BE2C (cell line): Measurements from ENCODE around the gene TDG.
"Not testable (repeated sequence)": the region's sequence is repeated elsewhere in the genome, so short reads cannot be mapped to it uniquely, and the experiment has no call there.

ENCODE experiments used
- DNase-seq: peaks from one replicate; pipeline ENCODE4 v3.0.0-alpha.2; 2020
- H3K27me3 ChIP-seq: fragments of 250-450 bp; sonication (Bioruptor Pico); 2 replicates; pipeline ENCODE4 v1.5.1; 2020; ENCODE audit warnings: mild to moderate bottlenecking
- H3K36me3 ChIP-seq: fragments of 250-450 bp; sonication (Bioruptor Pico); 2 replicates; pipeline ENCODE4 v1.5.1; 2020; ENCODE audit warnings: mild to moderate bottlenecking
- H3K4me1 ChIP-seq: fragments of 250-450 bp; sonication (Bioruptor Pico); 2 replicates; pipeline ENCODE4 v1.5.1; 2020
- H3K4me3 ChIP-seq: 2 replicates; pipeline ENCODE4 v1.5.1; 2011; ENCODE audit warnings: low read depth, low read length
- H3K9me3 ChIP-seq: fragments of 250-450 bp; sonication (Bioruptor Pico); 2 replicates; pipeline ENCODE4 v1.5.1; 2020
- TF ChIP-seq, protein P1 (sequence below): IDR thresholded peaks from 2 replicates; pipeline ENCODE4 v1.5.1; 2012; ENCODE audit warnings: mild to moderate bottlenecking, low read depth, low read length

Gene TDG

GRCh38 chr12:104003596-104003995, 37.9 kb downstream of the TDG start:
- Histone ChIP-seq H3K27me3 (peaks cover 5% of the 10 kb centered on the region; the same call in 1 of the 2 replicates), H3K4me1 (no peaks in the 10 kb centered on the region), H3K9me3 (no peaks in the 10 kb centered on the region), H3K4me3 (no peak overlapping the region), H3K36me3 (no peaks in the 10 kb centered on the region)
- no peak for DNase-seq
- TF ChIP-seq, protein P1, sequence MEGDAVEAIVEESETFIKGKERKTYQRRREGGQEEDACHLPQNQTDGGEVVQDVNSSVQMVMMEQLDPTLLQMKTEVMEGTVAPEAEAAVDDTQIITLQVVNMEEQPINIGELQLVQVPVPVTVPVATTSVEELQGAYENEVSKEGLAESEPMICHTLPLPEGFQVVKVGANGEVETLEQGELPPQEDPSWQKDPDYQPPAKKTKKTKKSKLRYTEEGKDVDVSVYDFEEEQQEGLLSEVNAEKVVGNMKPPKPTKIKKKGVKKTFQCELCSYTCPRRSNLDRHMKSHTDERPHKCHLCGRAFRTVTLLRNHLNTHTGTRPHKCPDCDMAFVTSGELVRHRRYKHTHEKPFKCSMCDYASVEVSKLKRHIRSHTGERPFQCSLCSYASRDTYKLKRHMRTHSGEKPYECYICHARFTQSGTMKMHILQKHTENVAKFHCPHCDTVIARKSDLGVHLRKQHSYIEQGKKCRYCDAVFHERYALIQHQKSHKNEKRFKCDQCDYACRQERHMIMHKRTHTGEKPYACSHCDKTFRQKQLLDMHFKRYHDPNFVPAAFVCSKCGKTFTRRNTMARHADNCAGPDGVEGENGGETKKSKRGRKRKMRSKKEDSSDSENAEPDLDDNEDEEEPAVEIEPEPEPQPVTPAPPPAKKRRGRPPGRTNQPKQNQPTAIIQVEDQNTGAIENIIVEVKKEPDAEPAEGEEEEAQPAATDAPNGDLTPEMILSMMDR: no peak

DNA sequence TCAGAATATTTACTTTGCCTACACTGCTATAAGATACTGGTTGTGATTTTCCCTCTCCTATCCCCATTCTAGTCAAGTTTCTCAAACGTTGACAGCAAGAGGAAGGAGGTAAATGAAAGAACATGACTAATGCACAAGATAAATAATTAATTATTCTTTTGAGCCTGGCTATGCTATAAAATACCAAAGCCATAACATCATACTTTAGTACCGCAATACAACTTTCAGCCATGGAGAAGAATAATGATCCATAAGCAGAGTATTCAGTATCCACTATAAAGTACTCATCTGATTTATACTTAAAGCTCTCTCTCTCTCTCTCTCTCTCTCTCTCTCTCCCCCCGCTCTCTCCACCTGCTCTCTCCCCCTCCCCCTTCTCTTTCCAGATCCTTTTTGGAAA, 41.3 kb downstream of the TDG start:
- H3K27me3 ChIP-seq: peaks cover 5% of the 10 kb centered on the region; the same call in 1 of the 2 replicates
- H3K4me3 ChIP-seq: no peak overlapping the region
- DNase-seq: no peak
- H3K4me1 ChIP-seq: no peaks in the 10 kb centered on the region
- no peaks in the 10 kb centered on the region for H3K9me3 ChIP-seq
- TF ChIP-seq, protein P1: no peak
- H3K36me3 ChIP-seq: no peaks in the 10 kb centered on the region

DNA sequence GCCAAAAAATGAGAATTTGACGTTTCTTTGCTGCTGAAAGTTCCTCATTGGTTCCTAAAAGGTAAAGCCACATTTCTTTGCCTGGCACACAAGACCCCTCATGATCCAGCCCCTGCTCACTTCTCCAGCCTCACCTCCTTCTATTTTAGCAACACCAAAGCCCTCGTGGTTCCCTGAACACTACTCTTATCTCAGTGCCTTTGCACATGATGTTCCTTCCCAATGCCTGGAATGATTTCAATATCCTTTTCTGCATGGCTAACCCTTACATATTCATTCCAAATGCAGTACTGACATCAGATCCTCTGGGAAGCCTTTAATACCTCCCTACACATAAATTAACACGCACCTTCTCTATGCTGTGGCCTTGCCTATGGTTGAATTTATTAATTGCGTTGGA, 44.4 kb downstream of the TDG start:
- no peaks in the 10 kb centered on the region for H3K9me3 ChIP-seq
- no peaks in the 10 kb centered on the region for H3K27me3 ChIP-seq
- TF ChIP-seq, protein P1: no peak
- no peaks in the 10 kb centered on the region for H3K4me1 ChIP-seq
- DNase-seq: no peak
- H3K4me3 ChIP-seq: no peak overlapping the region
- no peaks in the 10 kb centered on the region for H3K36me3 ChIP-seq

GRCh38 chr12:104010606-104011169, 45.0 kb downstream of the TDG start:
- DNase-seq: no peak
- TF ChIP-seq, protein P1: no peak
- Histone ChIP-seq H3K27me3 (no peaks in the 10 kb centered on the region), H3K4me3 (no peak overlapping the region), H3K36me3 (no peaks in the 10 kb centered on the region), H3K4me1 (no peaks in the 10 kb centered on the region), H3K9me3 (no peaks in the 10 kb centered on the region)

- Histone ChIP-seq H3K4me1 (no peaks in the 10 kb centered on the region), H3K36me3 (no peaks in the 10 kb centered on the region), H3K27me3 (no peaks in the 10 kb centered on the region), H3K4me3 (no peak overlapping the region), H3K9me3 (no peaks in the 10 kb centered on the region)
- TF ChIP-seq, protein P1: no peak
- no peak for DNase-seq
Measured at GRCh38 chr12:104011253-104011652, 45.6 kb downstream of the TDG start.

GRCh38 chr12:104012331-104012730, 46.7 kb downstream of the TDG start:
- no peak for DNase-seq
- no peaks in the 10 kb centered on the region for H3K4me1 ChIP-seq

GRCh38 chr12:104021862-104022261, 56.2 kb downstream of the TDG start:
- H3K4me3 ChIP-seq, H3K9me3 ChIP-seq, H3K4me1 ChIP-seq, DNase-seq, H3K27me3 ChIP-seq, H3K36me3 ChIP-seq: not testable (repeated sequence)

More at GRCh38 chr12:104012331-104012730, 46.7 kb downstream of the TDG start:
- H3K9me3 ChIP-seq: no peaks in the 10 kb centered on the region
- no peaks in the 10 kb centered on the region for H3K36me3 ChIP-seq
- no peak overlapping the region for H3K4me3 ChIP-seq
- H3K27me3 ChIP-seq: no peaks in the 10 kb centered on the region
- TF ChIP-seq, protein P1: no peak
